HCT116 (cell line): ENCODE data around the gene FSTL4.

ENCODE experiments used
- EGR1 ChIP-seq: IDR thresholded peaks from 2 replicates; pipeline ENCODE4 v1.6.1; 2012; ENCODE audit warnings: low read depth
- EZH2 ChIP-seq: fragments of 200-600 bp; sonication (generic); IDR thresholded peaks from 2 replicates; pipeline ENCODE4 v1.6.1; 2017; ENCODE audit warnings: antibody characterized with exemption, mixed run types
- EZH2phosphoT487 ChIP-seq: fragments of 200-600 bp; IDR thresholded peaks from 2 replicates; pipeline ENCODE4 v1.6.1; 2018; ENCODE audit warnings: antibody characterized with exemption, borderline replicate concordance
- FOSL1 ChIP-seq: IDR thresholded peaks from 2 replicates; pipeline ENCODE4 v1.6.1; 2012; ENCODE audit warnings: low read depth
- JUND ChIP-seq: IDR thresholded peaks from 2 replicates; pipeline ENCODE4 v1.6.1; 2012
- POLR2A ChIP-seq: IDR thresholded peaks from 2 replicates; pipeline ENCODE4 v1.7.0; 2011; ENCODE audit warnings: borderline replicate concordance; ENCODE audit not compliant: insufficient read depth, insufficient read length; ENCODE audit errors: extremely low read depth
- RAD21 ChIP-seq: IDR thresholded peaks from 2 replicates; pipeline ENCODE4 v1.6.1; 2012; ENCODE audit warnings: low read depth, mild to moderate bottlenecking
- SP1 ChIP-seq: IDR thresholded peaks from 2 replicates; pipeline ENCODE4 v1.6.1; 2012; ENCODE audit warnings: low read depth
- ZNF274 ChIP-seq: fragments of 200-500 bp; sonication (Bioruptor generic); IDR thresholded peaks from 2 replicates; pipeline ENCODE4 v1.6.1; 2014; ENCODE audit warnings: mild to moderate bottlenecking, low read depth, low read length, inconsistent platforms
- TF ChIP-seq, protein P1 (sequence below), 3 experiments: fragments of 200-600 bp in 1 of 3; sonication (generic) in 1 of 3; IDR thresholded peaks in 2 of 3; conservative IDR thresholded peaks in 1 of 3; 2 replicates each; pipeline ENCODE4 v1.5.1; 2012 to 2017; ENCODE audit warnings: low read depth in 2 of 3, low read length in 2 of 3, antibody characterized with exemption in 1 of 3, borderline replicate concordance in 1 of 3, control low read depth in 1 of 3, mild to moderate bottlenecking in 1 of 3, mixed read lengths in 1 of 3, mixed run types in 1 of 3, moderate library complexity in 1 of 3; ENCODE audit not compliant: insufficient read depth in 1 of 3
- TF ChIP-seq, protein P2 (sequence below): IDR thresholded peaks from 2 replicates; pipeline ENCODE4 v1.6.1; 2012; ENCODE audit warnings: low read depth

DNA sequence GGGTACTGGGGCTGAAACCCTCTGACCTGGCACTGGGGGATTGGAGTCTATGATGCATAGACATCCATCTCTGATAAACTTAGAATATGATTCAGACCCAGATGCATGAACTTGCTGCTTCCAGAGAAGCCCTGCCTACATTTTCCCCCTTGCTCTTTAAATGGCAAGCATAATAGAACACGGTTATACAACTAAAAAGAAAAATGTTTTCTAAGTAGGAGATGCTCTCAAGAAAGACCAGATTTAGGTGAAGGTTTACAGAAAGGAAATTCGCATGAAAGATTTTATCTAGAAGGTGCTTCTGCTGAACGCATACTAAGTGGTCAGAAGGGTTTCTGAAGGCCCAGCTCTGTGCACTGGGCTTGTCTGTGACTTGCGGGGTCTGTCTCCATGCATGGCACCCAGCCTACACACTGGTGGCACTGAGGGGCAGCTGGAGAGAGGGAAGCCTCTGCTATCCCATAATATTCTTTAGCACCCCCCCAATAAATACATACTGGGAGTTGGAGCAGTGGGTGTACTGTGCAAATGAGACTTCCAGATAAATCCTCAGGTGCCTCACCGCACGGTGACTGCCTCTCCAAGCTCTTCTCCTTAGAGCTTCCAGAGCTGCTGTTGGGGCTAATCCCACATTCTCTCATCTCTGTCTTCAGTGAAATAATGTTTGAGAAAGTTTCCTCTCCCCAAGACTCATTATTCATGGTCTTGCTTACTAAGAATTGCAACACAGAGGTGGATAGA lies 114.6 kb downstream of the FSTL4 start:
- TF ChIP-seq JUND = no peak
- TF ChIP-seq, protein P1, sequence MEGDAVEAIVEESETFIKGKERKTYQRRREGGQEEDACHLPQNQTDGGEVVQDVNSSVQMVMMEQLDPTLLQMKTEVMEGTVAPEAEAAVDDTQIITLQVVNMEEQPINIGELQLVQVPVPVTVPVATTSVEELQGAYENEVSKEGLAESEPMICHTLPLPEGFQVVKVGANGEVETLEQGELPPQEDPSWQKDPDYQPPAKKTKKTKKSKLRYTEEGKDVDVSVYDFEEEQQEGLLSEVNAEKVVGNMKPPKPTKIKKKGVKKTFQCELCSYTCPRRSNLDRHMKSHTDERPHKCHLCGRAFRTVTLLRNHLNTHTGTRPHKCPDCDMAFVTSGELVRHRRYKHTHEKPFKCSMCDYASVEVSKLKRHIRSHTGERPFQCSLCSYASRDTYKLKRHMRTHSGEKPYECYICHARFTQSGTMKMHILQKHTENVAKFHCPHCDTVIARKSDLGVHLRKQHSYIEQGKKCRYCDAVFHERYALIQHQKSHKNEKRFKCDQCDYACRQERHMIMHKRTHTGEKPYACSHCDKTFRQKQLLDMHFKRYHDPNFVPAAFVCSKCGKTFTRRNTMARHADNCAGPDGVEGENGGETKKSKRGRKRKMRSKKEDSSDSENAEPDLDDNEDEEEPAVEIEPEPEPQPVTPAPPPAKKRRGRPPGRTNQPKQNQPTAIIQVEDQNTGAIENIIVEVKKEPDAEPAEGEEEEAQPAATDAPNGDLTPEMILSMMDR (IDR thresholded peaks at IDR 0.05 in 2 of 3, conservative IDR thresholded peaks at IDR 0.05 in 1 of 3; ENCODE audit: borderline replicate concordance in 1 of 3, insufficient read depth in 1 of 3, low read depth in 2 of 3, low read length in 2 of 3) = no peak
- TF ChIP-seq POLR2A = no peak
- TF ChIP-seq RAD21 = no peak
- no peak for TF ChIP-seq EZH2phosphoT487
- no peak for TF ChIP-seq EZH2
- TF ChIP-seq, protein P2, sequence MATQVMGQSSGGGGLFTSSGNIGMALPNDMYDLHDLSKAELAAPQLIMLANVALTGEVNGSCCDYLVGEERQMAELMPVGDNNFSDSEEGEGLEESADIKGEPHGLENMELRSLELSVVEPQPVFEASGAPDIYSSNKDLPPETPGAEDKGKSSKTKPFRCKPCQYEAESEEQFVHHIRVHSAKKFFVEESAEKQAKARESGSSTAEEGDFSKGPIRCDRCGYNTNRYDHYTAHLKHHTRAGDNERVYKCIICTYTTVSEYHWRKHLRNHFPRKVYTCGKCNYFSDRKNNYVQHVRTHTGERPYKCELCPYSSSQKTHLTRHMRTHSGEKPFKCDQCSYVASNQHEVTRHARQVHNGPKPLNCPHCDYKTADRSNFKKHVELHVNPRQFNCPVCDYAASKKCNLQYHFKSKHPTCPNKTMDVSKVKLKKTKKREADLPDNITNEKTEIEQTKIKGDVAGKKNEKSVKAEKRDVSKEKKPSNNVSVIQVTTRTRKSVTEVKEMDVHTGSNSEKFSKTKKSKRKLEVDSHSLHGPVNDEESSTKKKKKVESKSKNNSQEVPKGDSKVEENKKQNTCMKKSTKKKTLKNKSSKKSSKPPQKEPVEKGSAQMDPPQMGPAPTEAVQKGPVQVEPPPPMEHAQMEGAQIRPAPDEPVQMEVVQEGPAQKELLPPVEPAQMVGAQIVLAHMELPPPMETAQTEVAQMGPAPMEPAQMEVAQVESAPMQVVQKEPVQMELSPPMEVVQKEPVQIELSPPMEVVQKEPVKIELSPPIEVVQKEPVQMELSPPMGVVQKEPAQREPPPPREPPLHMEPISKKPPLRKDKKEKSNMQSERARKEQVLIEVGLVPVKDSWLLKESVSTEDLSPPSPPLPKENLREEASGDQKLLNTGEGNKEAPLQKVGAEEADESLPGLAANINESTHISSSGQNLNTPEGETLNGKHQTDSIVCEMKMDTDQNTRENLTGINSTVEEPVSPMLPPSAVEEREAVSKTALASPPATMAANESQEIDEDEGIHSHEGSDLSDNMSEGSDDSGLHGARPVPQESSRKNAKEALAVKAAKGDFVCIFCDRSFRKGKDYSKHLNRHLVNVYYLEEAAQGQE = no peak
- TF ChIP-seq FOSL1 = no peak
- TF ChIP-seq SP1 = no peak
- TF ChIP-seq EGR1 = no peak
- no peak for TF ChIP-seq ZNF274
